Trophoblast cell (in vitro differentiated cells and primary cell): ENCODE data around the gene PRKCB. TPM values are rescaled to one million over a fixed set of nuclear protein-coding genes. Genes with fewer than 3 reads are reported as not detected.

Source experiments
- DNase-seq, 2 donors: peaks; one replicate each; pipeline ENCODE4 v3.0.0-alpha.2; 2016
- H2AFZ ChIP-seq: 2 replicates; pipeline ENCODE4 v1.6.1; 2013; ENCODE audit warnings: low read length, moderate library complexity, mild to moderate bottlenecking; ENCODE audit not compliant: insufficient read depth, poor library complexity
- H2AK5ac ChIP-seq: 2 replicates; pipeline ENCODE4 v1.6.1; 2013; ENCODE audit warnings: mild to moderate bottlenecking, low read length
- H2BK120ac ChIP-seq: 2 replicates; pipeline ENCODE4 v1.6.1; 2013; ENCODE audit warnings: low read length, mild to moderate bottlenecking, moderate library complexity; ENCODE audit not compliant: insufficient read depth, poor library complexity
- H2BK12ac ChIP-seq: 2 replicates; pipeline ENCODE4 v1.6.1; 2013; ENCODE audit warnings: mild to moderate bottlenecking, low read length, moderate library complexity
- H2BK5ac ChIP-seq: 2 replicates; pipeline ENCODE4 v1.6.1; 2013; ENCODE audit warnings: low read length, low read depth, moderate library complexity, mild to moderate bottlenecking; ENCODE audit not compliant: poor library complexity
- H3K14ac ChIP-seq: 2 replicates; pipeline ENCODE4 v1.6.1; 2013; ENCODE audit warnings: mild to moderate bottlenecking, low read length
- H3K18ac ChIP-seq: 2 replicates; pipeline ENCODE4 v1.6.1; 2013; ENCODE audit warnings: mild to moderate bottlenecking, low read length
- H3K23ac ChIP-seq: 2 replicates; pipeline ENCODE4 v1.6.1; 2013; ENCODE audit warnings: low read length
- H3K27ac ChIP-seq: 2 replicates; pipeline ENCODE4 v1.5.1; 2013; ENCODE audit warnings: low read depth, mild to moderate bottlenecking, inconsistent platforms, low read length, moderate library complexity
- H3K27me3 ChIP-seq: 2 replicates; pipeline ENCODE4 v1.6.1; 2013; ENCODE audit warnings: inconsistent platforms, mild to moderate bottlenecking, low read length, moderate library complexity; ENCODE audit not compliant: insufficient read depth
- H3K36me3 ChIP-seq, 2 experiments: 1 replicate in 1 of 2; 2 replicates in 1 of 2; pipeline ENCODE4 v1.6.1; 2013; ENCODE audit warnings: low read length in 2 of 2, mild to moderate bottlenecking in 2 of 2, moderate library complexity in 1 of 2; ENCODE audit not compliant: insufficient read depth in 2 of 2, control insufficient read depth in 1 of 2
- H3K4ac ChIP-seq: 2 replicates; pipeline ENCODE4 v1.6.1; 2013; ENCODE audit warnings: low read depth, mild to moderate bottlenecking, low read length, moderate library complexity
- H3K4me1 ChIP-seq, 2 experiments: 1 replicate in 1 of 2; 2 replicates in 1 of 2; pipeline ENCODE4 v1.6.1; 2013; ENCODE audit warnings: low read length in 2 of 2, mild to moderate bottlenecking in 2 of 2, moderate library complexity in 1 of 2; ENCODE audit not compliant: insufficient read depth in 2 of 2, control insufficient read depth in 1 of 2
- H3K4me2 ChIP-seq: 2 replicates; pipeline ENCODE4 v1.6.1; 2013; ENCODE audit warnings: inconsistent platforms, mild to moderate bottlenecking, low read length, moderate library complexity
- H3K4me3 ChIP-seq: 2 replicates; pipeline ENCODE4 v1.5.1; 2013; ENCODE audit warnings: mild to moderate bottlenecking, low read depth, low read length, inconsistent platforms
- H3K79me1 ChIP-seq: one replicate; pipeline ENCODE4 v1.6.1; 2013; ENCODE audit warnings: low read length
- H3K79me2 ChIP-seq: 2 replicates; pipeline ENCODE4 v1.6.1; 2013; ENCODE audit warnings: low read length, mild to moderate bottlenecking; ENCODE audit not compliant: control insufficient read depth, insufficient read depth, poor library complexity
- H3K9ac ChIP-seq: 2 replicates; pipeline ENCODE4 v1.6.1; 2013; ENCODE audit warnings: mild to moderate bottlenecking, low read length
- H3K9me3 ChIP-seq: 2 replicates; pipeline ENCODE4 v1.6.1; 2013; ENCODE audit warnings: low read depth, mild to moderate bottlenecking, control low read depth, inconsistent platforms, low read length; ENCODE audit not compliant: insufficient read depth
- H4K12ac ChIP-seq: 2 replicates; pipeline ENCODE4 v1.6.1; 2013; ENCODE audit warnings: low read depth, mild to moderate bottlenecking, low read length, moderate library complexity
- H4K8ac ChIP-seq: 2 replicates; pipeline ENCODE4 v1.6.1; 2013; ENCODE audit warnings: low read depth, mild to moderate bottlenecking, low read length, moderate library complexity
- H4K91ac ChIP-seq: one replicate; pipeline ENCODE4 v1.6.1; 2013; ENCODE audit warnings: low read depth, mild to moderate bottlenecking, low read length, moderate library complexity
- WGBS: extraction: QIAGEN DNeasy Blood & Tissue Kit; methylation state at CpG from one replicate; pipeline ENCODE4 v1.1.7; 2013; ENCODE audit warnings: missing lambda C conversion rate; ENCODE audit not compliant: insufficient read length, insufficient coverage; ENCODE audit errors: extremely low coverage; 5-methylcytosine and 5-hydroxymethylcytosine counted together
- polyA plus RNA-seq: library from polyadenylated mRNA; stranded (reverse); fragments of 200-250 nt; gene quantifications from 2 replicates; pipeline ENCODE4 v1.2.3, GENCODE V29; 2013

PRKCB gene
- 0.10 and 0.12 TPM in 2 replicates for polyA plus RNA-seq

- DNase-seq: peak; percentile 15 to 49
- no CpG with 5 or more reads among the region's 63 CpGs for WGBS
- Histone ChIP-seq H2BK12ac (no peak within 1 kb of the TSS), H3K4ac (no peak within 1 kb of the TSS), H3K79me1 (no peaks in the 10 kb centered on the region), H3K4me3 (peak within 1 kb of the TSS; percentile 41), H3K14ac (no peak within 1 kb of the TSS), H3K79me2 (no peaks in the 10 kb centered on the region), H3K9ac (no peak within 1 kb of the TSS), H3K4me1 (peaks cover 0 to 7% of the 10 kb centered on the region in 2 experiments), H3K27ac (no peak within 1 kb of the TSS), H3K9me3 (peaks cover 5% of the 10 kb centered on the region), H3K18ac (no peak within 1 kb of the TSS), H2AK5ac (no peak within 1 kb of the TSS), H2BK120ac (no peak within 1 kb of the TSS), H3K23ac (no peak within 1 kb of the TSS), H3K27me3 (peaks cover 34% of the 10 kb centered on the region), H3K36me3 (no peaks in the 10 kb centered on the region), H4K91ac (no peak within 1 kb of the TSS), H4K12ac (no peak within 1 kb of the TSS), H4K8ac (no peak within 1 kb of the TSS), H2BK5ac (no peak within 1 kb of the TSS), H3K4me2 (peak within 1 kb of the TSS; percentile 83), H2AFZ (peak within 1 kb of the TSS; percentile 38)
These were observed at the start of gene PRKCB for GRCh38 chr16:23835390-23836077. Gene PRKCB (plus strand): TSS chr16:23835983.

GRCh38 chr16:23786964-23787561 lies 48.7 kb upstream of the PRKCB start:
- no peak overlapping the region for H2AFZ ChIP-seq
- H2BK5ac ChIP-seq: no peak overlapping the region
- no peaks in the 10 kb centered on the region for H3K36me3 ChIP-seq
- H3K9me3 ChIP-seq: no peaks in the 10 kb centered on the region
- no peaks in the 10 kb centered on the region for H3K79me1 ChIP-seq
- H2BK120ac ChIP-seq: no peak overlapping the region
- no peak overlapping the region for H3K23ac ChIP-seq
- no peak overlapping the region for H4K12ac ChIP-seq
- H3K4me2 ChIP-seq: no peak overlapping the region
- no peak overlapping the region for H4K91ac ChIP-seq
- no peak overlapping the region for H2AK5ac ChIP-seq
- no peak overlapping the region for H4K8ac ChIP-seq
- no peak overlapping the region for H3K27ac ChIP-seq
- no peak overlapping the region for H3K9ac ChIP-seq
- H3K4me3 ChIP-seq: no peak overlapping the region
- no peak overlapping the region for H3K4ac ChIP-seq
- DNase-seq: no peak
- H3K4me1 ChIP-seq: no peaks in the 10 kb centered on the region
- H3K14ac ChIP-seq: no peak overlapping the region
- no peak overlapping the region for H3K18ac ChIP-seq
- H3K79me2 ChIP-seq: no peaks in the 10 kb centered on the region
- H3K27me3 ChIP-seq: no peaks in the 10 kb centered on the region
- no peak overlapping the region for H2BK12ac ChIP-seq
- WGBS: no CpG with 5 or more reads among the region's 6 CpGs

- no peak overlapping the region for H2AK5ac ChIP-seq
These were observed 47.1 kb upstream of the PRKCB start for GRCh38 chr16:23788685-23789084.

GRCh38 chr16:23795378-23795777 lies 40.4 kb upstream of the PRKCB start:
- H4K8ac ChIP-seq: no peak overlapping the region
- H3K4ac ChIP-seq: no peak overlapping the region
- H2BK12ac ChIP-seq: no peak overlapping the region
- no CpG with 5 or more reads among the region's 6 CpGs for WGBS
- no peaks in the 10 kb centered on the region for H3K79me2 ChIP-seq
- H3K9ac ChIP-seq: no peak overlapping the region
- no peak for DNase-seq
- no peaks in the 10 kb centered on the region for H3K4me1 ChIP-seq
- H2BK5ac ChIP-seq: no peak overlapping the region
- no peak overlapping the region for H2AK5ac ChIP-seq
- no peaks in the 10 kb centered on the region for H3K36me3 ChIP-seq
- no peaks in the 10 kb centered on the region for H3K9me3 ChIP-seq
- no peak overlapping the region for H3K4me2 ChIP-seq
- no peak overlapping the region for H2BK120ac ChIP-seq
- no peak overlapping the region for H4K91ac ChIP-seq
- no peaks in the 10 kb centered on the region for H3K27me3 ChIP-seq
- no peak overlapping the region for H3K27ac ChIP-seq
- no peak overlapping the region for H2AFZ ChIP-seq
- no peak overlapping the region for H3K4me3 ChIP-seq
- no peak overlapping the region for H3K18ac ChIP-seq
- no peak overlapping the region for H3K14ac ChIP-seq
- H4K12ac ChIP-seq: no peak overlapping the region
- H3K23ac ChIP-seq: no peak overlapping the region
- H3K79me1 ChIP-seq: no peaks in the 10 kb centered on the region

More at GRCh38 chr16:23788685-23789084, 47.1 kb upstream of the PRKCB start:
- no peak for DNase-seq
- H3K36me3 ChIP-seq: no peaks in the 10 kb centered on the region
- no peak overlapping the region for H3K4me3 ChIP-seq
- no peaks in the 10 kb centered on the region for H3K79me1 ChIP-seq
- no peak overlapping the region for H2BK5ac ChIP-seq
- H4K12ac ChIP-seq: no peak overlapping the region
- no peaks in the 10 kb centered on the region for H3K79me2 ChIP-seq
- H2BK12ac ChIP-seq: no peak overlapping the region
- no peaks in the 10 kb centered on the region for H3K4me1 ChIP-seq
- no peak overlapping the region for H3K14ac ChIP-seq
- no CpG with 5 or more reads among the region's 3 CpGs for WGBS
- H3K4me2 ChIP-seq: no peak overlapping the region
- no peak overlapping the region for H3K9ac ChIP-seq
- no peak overlapping the region for H3K4ac ChIP-seq
- H3K27me3 ChIP-seq: no peaks in the 10 kb centered on the region
- no peak overlapping the region for H2BK120ac ChIP-seq
- no peak overlapping the region for H3K18ac ChIP-seq
- no peaks in the 10 kb centered on the region for H3K9me3 ChIP-seq
- no peak overlapping the region for H2AFZ ChIP-seq
- H3K23ac ChIP-seq: no peak overlapping the region
- no peak overlapping the region for H3K27ac ChIP-seq
- no peak overlapping the region for H4K8ac ChIP-seq
- H4K91ac ChIP-seq: no peak overlapping the region
